Cerebellar cortex (tissue), 1 donor: ENCODE data around the gene TYW3.

Experiments
- DNase-seq: peaks from one replicate; pipeline ENCODE4 v3.0.0-alpha.2; 2015; ENCODE audit warnings: low spot score

The TYW3 gene

GRCh38 chr1:74791491-74791890, 58.5 kb downstream of the TYW3 start:
- no peak for DNase-seq

- DNase-seq, result no peak
These were observed 66.2 kb downstream of the TYW3 start for GRCh38 chr1:74799119-74799657.

GRCh38 chr1:74811436-74812179, 78.7 kb downstream of the TYW3 start:
- no peak for DNase-seq

GRCh38 chr1:74812180-74812541, 79.2 kb downstream of the TYW3 start:
- no peak for DNase-seq
